ENCODE data around the gene ZNF865. TPM values are rescaled to one million over a fixed set of nuclear protein-coding genes. Genes with fewer than 3 reads are reported as not detected.

Gene ZNF865
- total and polyA plus RNA-seq, 2 of the 8 experiments (the other 6 are each of a cell fraction or from before 2014, with no cell fraction given) = 3.5 to 13.6 TPM

- CTCF ChIA-PET (ENCODE audit: partially characterized antibody) = interaction anchor here (0.9 kb wide), 1 partner anchor 24 kb away, joined by 3 read pairs; no protein-coding TSS in a partner anchor
- POLR2A ChIA-PET (ENCODE audit: partially characterized antibody) = interaction anchor here (0.7 to 2.3 kb wide), 5 partner anchors 10 to 52 kb away, joined by 3 to 10 read pairs (median 4); partner anchors contain the start of gene ZNF579
- H3K23me2 ChIP-seq (ENCODE audit: low read depth, low read length) = no peaks in the 10 kb centered on the region
- WGBS, 2 experiments (ENCODE audit: extremely low coverage in 1 of 2, insufficient coverage in 1 of 2, insufficient read length in 1 of 2, insufficient replicate concordance in 2 of 2, low coverage in 1 of 2, low lambda C conversion rate in 2 of 2, missing lambda C conversion rate in 1 of 2) = 88% methylated on average over 8 of the region's 9 CpGs; no CpG with 5 or more reads in 1 of the 2 experiments
- H3K9me3 ChIP-seq (ENCODE audit: insufficient read depth in 2 of 2, low read depth in 1 of 2, low read length in 1 of 2) = no peaks in the 10 kb centered on the region
- peaks cover 0 to 3% (median 0%) of the 10 kb centered on the region in 4 experiments; a peak in 2 of 7 replicates for H3K4me1 ChIP-seq (replicated peaks in 1 of 4; ENCODE audit: control insufficient read depth in 3 of 4, insufficient read depth in 4 of 4, low read length in 3 of 4)
- no peak overlapping the region for H3K18ac ChIP-seq (ENCODE audit: extremely low read depth, low read length)
- no peak overlapping the region for H3K4ac ChIP-seq (replicated peaks; ENCODE audit: insufficient read length, low read depth, low read length)
- H3K79me1 ChIP-seq (ENCODE audit: low read depth, low read length) = no peaks in the 10 kb centered on the region
- H3K27ac ChIP-seq (ENCODE audit: low read depth, low read length) = no peak overlapping the region
- H2BK15ac ChIP-seq (ENCODE audit: low read length) = no peak overlapping the region
- FAIRE-seq (no peak), DNase-seq (ENCODE audit: low read depth in 1 of 2, low spot score in 2 of 2) (no peak)
- H4K91ac ChIP-seq (replicated peaks; ENCODE audit: insufficient read length, low read length) = no peak overlapping the region
- no peak overlapping the region for H4K5ac ChIP-seq (ENCODE audit: insufficient read length, low read depth, low read length)
- H2BK120ac ChIP-seq (replicated peaks; ENCODE audit: low read depth, low read length) = no peak overlapping the region
- H3K27me3 ChIP-seq (replicated peaks in 1 of 4; ENCODE audit: control insufficient read depth in 3 of 4, extremely low read depth in 1 of 4, insufficient read depth in 3 of 4, low read length in 3 of 4) = no peaks in the 10 kb centered on the region; a peak in 1 of 7 replicates
- no peaks in the 10 kb centered on the region for H4K20me1 ChIP-seq (replicated peaks in 1 of 2; ENCODE audit: control insufficient read depth in 1 of 2, insufficient read depth in 2 of 2, low read length in 2 of 2)
- H2BK12ac ChIP-seq (ENCODE audit: low read depth, low read length) = peak overlapping the region; percentile 27; the same call in 1 of the 2 replicates
- H3K4me2 ChIP-seq (ENCODE audit: insufficient read depth in 1 of 2, low read depth in 2 of 2, low read length in 2 of 2) = no peak overlapping the region
- no peak overlapping the region for H2AK5ac ChIP-seq (ENCODE audit: low read depth, low read length)
- no peaks in the 10 kb centered on the region for H3K79me2 ChIP-seq (ENCODE audit: control insufficient read depth in 1 of 2, insufficient read depth in 2 of 2, low read length in 2 of 2)
- no peak overlapping the region for H2BK20ac ChIP-seq (ENCODE audit: low read length)
- H2BK5ac ChIP-seq (ENCODE audit: low read depth, low read length) = no peak overlapping the region
- H3K56ac ChIP-seq (replicated peaks; ENCODE audit: insufficient read length, low read depth, low read length) = no peak overlapping the region
- no peak overlapping the region for H4K8ac ChIP-seq (ENCODE audit: extremely low read depth, insufficient read depth, low read length)
- H3K4me3 ChIP-seq (ENCODE audit: extremely low read depth in 1 of 4, insufficient read depth in 2 of 4, low read depth in 3 of 4, low read length in 4 of 4) = no peak overlapping the region
- H2AFZ ChIP-seq (ENCODE audit: low read length) = no peak overlapping the region
- H3K14ac ChIP-seq (ENCODE audit: insufficient read length) = no peak overlapping the region
- H3K36me3 ChIP-seq (ENCODE audit: control insufficient read depth in 2 of 4, insufficient read depth in 4 of 4, low read length in 3 of 4) = no peaks in the 10 kb centered on the region
- no peak overlapping the region for H3K23ac ChIP-seq (ENCODE audit: insufficient read length)
- no peak overlapping the region for H3K9ac ChIP-seq (replicated peaks in 1 of 4; ENCODE audit: extremely low read depth in 1 of 4, low read depth in 3 of 4, low read length in 3 of 4)
- TF ChIP-seq TAF7 (optimal IDR thresholded peaks at IDR 0.05; ENCODE audit: borderline replicate concordance, low read depth, low read length) = no peak
- TF ChIP-seq CREB1 (IDR thresholded peaks at IDR 0.05) = no peak
- TF ChIP-seq SIX5 (IDR thresholded peaks at IDR 0.05; ENCODE audit: low read depth, low read length) = no peak
- TF ChIP-seq KDM4A (IDR thresholded peaks at IDR 0.05; ENCODE audit: low read depth, low read length, severe bottlenecking) = no peak
- TF ChIP-seq YY1 (IDR thresholded peaks at IDR 0.05; ENCODE audit: low read depth, low read length) = no peak
- TF ChIP-seq JUN (IDR thresholded peaks at IDR 0.05; ENCODE audit: low read depth, low read length) = no peak
- no peak for TF ChIP-seq JUND (IDR thresholded peaks at IDR 0.05; ENCODE audit: low read length)
- TF ChIP-seq BCL11A (IDR thresholded peaks at IDR 0.05; ENCODE audit: low read depth in 2 of 2, low read length in 2 of 2) = no peak
- no peak for TF ChIP-seq FOSL1 (IDR thresholded peaks at IDR 0.05; ENCODE audit: insufficient read depth, low read depth, low read length)
- TF ChIP-seq HDAC2 (IDR thresholded peaks at IDR 0.05; ENCODE audit: borderline replicate concordance in 1 of 2, low read depth in 2 of 2, low read length in 2 of 2) = no peak
- TF ChIP-seq CHD1 (IDR thresholded peaks at IDR 0.05; ENCODE audit: low read depth, low read length) = no peak
- TF ChIP-seq SP2 (IDR thresholded peaks at IDR 0.05; ENCODE audit: low read length) = no peak
- TF ChIP-seq ATF3 (IDR thresholded peaks at IDR 0.05; ENCODE audit: insufficient read depth, low read depth, low read length) = no peak
Measured at GRCh38 chr19:55559684-55560083, 45.8 kb upstream of the ZNF865 start.

All from H1 (cell line).